ENCODE measurements around the gene KRTAP5-5.

- TF ChIP-seq CTCF (IDR thresholded peaks at IDR 0.05; ENCODE audit: borderline replicate concordance, extremely low read depth, low read length, poor library complexity, severe bottlenecking) (no peak), EZH2 (IDR thresholded peaks at IDR 0.05; ENCODE audit: borderline replicate concordance, low read depth, low read length, severe bottlenecking) (no peak)
Observed at GRCh38 chr11:1676229-1676740, 46.7 kb downstream of the KRTAP5-5 start.
